HG03432 (cell line): ENCODE results near the gene THBS3.
"Not testable (repeated sequence)": the region's sequence is repeated elsewhere in the genome, so short reads cannot be mapped to it uniquely, and the experiment has no call there.

Experiments used
- ATAC-seq: cut with Tn5 transposase; IDR thresholded peaks from one replicate; pipeline ENCODE4 v1.9.1; 2021; ENCODE audit warnings: mild to moderate bottlenecking, moderate library complexity; ENCODE audit not compliant: unreplicated experiment

THBS3 gene

GRCh38 chr1:155207806-155208540 is at the start of gene THBS3:
Gene THBS3 (minus strand): TSS chr1:155207897. CDS start chr1:155207876, 21 bp downstream.
- no peak for ATAC-seq

GRCh38 chr1:155256058-155256852 is 48.6 kb upstream of the THBS3 start:
- no peak for ATAC-seq

- ATAC-seq: peak; percentile 64
These were observed 47.7 kb upstream of the THBS3 start, which contains the start of gene ENTREP3 for GRCh38 chr1:155255243-155256007. Gene ENTREP3 (minus strand): TSS chr1:155255483. CDS start chr1:155254877, 606 bp downstream.

GRCh38 chr1:155254714-155255242 is 47.1 kb upstream of the THBS3 start:
- no peak for ATAC-seq

GRCh38 chr1:155254228-155254713 is 46.6 kb upstream of the THBS3 start:
- ATAC-seq: no peak

- no peak for ATAC-seq
These were observed 46.1 kb upstream of the THBS3 start for GRCh38 chr1:155253797-155254196.

GRCh38 chr1:155253208-155253607 is 45.5 kb upstream of the THBS3 start:
- ATAC-seq: no peak

GRCh38 chr1:155251566-155251965 is 43.9 kb upstream of the THBS3 start:
- ATAC-seq: no peak

- peak; percentile 80 for ATAC-seq
These were observed 43.1 kb upstream of the THBS3 start for GRCh38 chr1:155250633-155251449.

- ATAC-seq: peak; percentile 26
These were observed 42.5 kb upstream of the THBS3 start for GRCh38 chr1:155250246-155250632.

GRCh38 chr1:155247667-155248553 is 40.2 kb upstream of the THBS3 start:
- ATAC-seq: no peak

- ATAC-seq: not testable (repeated sequence)
These were observed 39.1 kb upstream of the THBS3 start for GRCh38 chr1:155246796-155247195.

GRCh38 chr1:155245163-155245524 is 37.4 kb upstream of the THBS3 start:
- no peak for ATAC-seq

- ATAC-seq: peak; percentile 86
These were observed 36.9 kb upstream of the THBS3 start for GRCh38 chr1:155244368-155245162.

GRCh38 chr1:155242805-155243358 is 35.2 kb upstream of the THBS3 start:
- no peak for ATAC-seq

- no peak for ATAC-seq
These were observed 34.2 kb upstream of the THBS3 start for GRCh38 chr1:155241841-155242264.

GRCh38 chr1:155241069-155241679 is 33.5 kb upstream of the THBS3 start:
- ATAC-seq: peak; percentile 33
